Islet precursor cell (in vitro differentiated cells): ENCODE measurements around the gene CYP4F12.
"Not testable (repeated sequence)": the region's sequence is repeated elsewhere in the genome, so short reads cannot be mapped to it uniquely, and the experiment has no call there.

ENCODE experiments used
- DNase-seq: peaks from one replicate; pipeline ENCODE4 v3.0.0-alpha.2; 2018

The CYP4F12 gene

GRCh38 chr19:15651791-15652190 lies 21.1 kb upstream of the CYP4F12 start:
- DNase-seq: no peak

GRCh38 chr19:15652559-15653278 lies 20.2 kb upstream of the CYP4F12 start:
- no peak for DNase-seq

- no peak for DNase-seq
Measured at GRCh38 chr19:15656467-15656866, 16.4 kb upstream of the CYP4F12 start.

- no peak for DNase-seq
Measured at GRCh38 chr19:15663247-15663646, 9.6 kb upstream of the CYP4F12 start.

GRCh38 chr19:15666186-15666585 lies 6.7 kb upstream of the CYP4F12 start:
- no peak for DNase-seq

- no peak for DNase-seq
Measured at GRCh38 chr19:15666883-15667282, 6.0 kb upstream of the CYP4F12 start.

- no peak for DNase-seq
Measured at GRCh38 chr19:15669440-15669839, 3.4 kb upstream of the CYP4F12 start.

- DNase-seq: no peak
Measured at GRCh38 chr19:15669891-15670290, 3.0 kb upstream of the CYP4F12 start.

GRCh38 chr19:15671237-15671821 lies 1.6 kb upstream of the CYP4F12 start:
- DNase-seq: no peak

GRCh38 chr19:15671891-15672579 lies 852 bp upstream of the CYP4F12 start:
- no peak for DNase-seq

GRCh38 chr19:15673176-15673654 lies 328 bp downstream of the CYP4F12 start:
- DNase-seq: no peak

- DNase-seq: no peak
Measured at GRCh38 chr19:15675560-15675959, 2.7 kb downstream of the CYP4F12 start.

GRCh38 chr19:15679089-15679488 lies 6.2 kb downstream of the CYP4F12 start:
- no peak for DNase-seq

- DNase-seq: not testable (repeated sequence)
Measured at GRCh38 chr19:15679865-15680264, 7.0 kb downstream of the CYP4F12 start.

GRCh38 chr19:15680478-15681322 lies 7.8 kb downstream of the CYP4F12 start:
- no peak for DNase-seq

GRCh38 chr19:15683411-15683810 lies 10.5 kb downstream of the CYP4F12 start:
- no peak for DNase-seq

- no peak for DNase-seq
Measured at GRCh38 chr19:15684828-15685227, 11.9 kb downstream of the CYP4F12 start.

- DNase-seq: no peak
Measured at GRCh38 chr19:15696654-15697194, 23.8 kb downstream of the CYP4F12 start.

GRCh38 chr19:15701757-15702533 lies 29.1 kb downstream of the CYP4F12 start:
- DNase-seq: no peak

GRCh38 chr19:15702534-15702930 lies 29.6 kb downstream of the CYP4F12 start:
- no peak for DNase-seq

GRCh38 chr19:15714638-15715037 lies 41.8 kb downstream of the CYP4F12 start:
- DNase-seq: no peak

- no peak for DNase-seq
Measured at GRCh38 chr19:15715642-15716041, 42.8 kb downstream of the CYP4F12 start.
